Activated naive CD8-positive, alpha-beta T cell treated with anti-CD3 and anti-CD28 coated beads for 36 hours (primary cell): ENCODE data around the gene ZNF319. TPM values are rescaled to one million over a fixed set of nuclear protein-coding genes. Genes with fewer than 3 reads are reported as not detected.

Source experiments
- DNase-seq: peaks from one replicate; pipeline ENCODE4 v3.0.0; 2021
- H3K27ac Mint-ChIP-seq: one replicate; pipeline ENCODE4 v1.8.0; 2022; ENCODE audit warnings: mild to moderate bottlenecking, moderate library complexity, mixed read lengths
- H3K27me3 Mint-ChIP-seq: one replicate; pipeline ENCODE4 v1.8.0; 2022; ENCODE audit warnings: mild to moderate bottlenecking, mixed read lengths
- H3K36me3 Mint-ChIP-seq: one replicate; pipeline ENCODE4 v1.8.0; 2021; ENCODE audit warnings: mild to moderate bottlenecking, mixed read lengths
- H3K4me1 Mint-ChIP-seq: one replicate; pipeline ENCODE4 v1.8.0; 2021; ENCODE audit warnings: mixed read lengths
- H3K4me3 Mint-ChIP-seq: one replicate; pipeline ENCODE4 v1.8.0; 2022; ENCODE audit warnings: mild to moderate bottlenecking, moderate library complexity, mixed read lengths
- H3K9me3 Mint-ChIP-seq: one replicate; pipeline ENCODE4 v1.8.0; 2022; ENCODE audit warnings: mixed read lengths
- total RNA-seq, 2 experiments: library from RNA; stranded (reverse); gene quantifications; one replicate each; pipeline ENCODE4 v1.2.3, GENCODE V29; 2021

Gene ZNF319
- total RNA-seq, 2 experiments from 2014 or later, result 6.8 to 7.2 TPM

GRCh38 chr16:58040945-58041627, 40.6 kb upstream of the ZNF319 start:
- Mint-ChIP-seq H3K36me3 (no peaks in the 10 kb centered on the region), H3K4me3 (no peak overlapping the region), H3K27me3 (no peaks in the 10 kb centered on the region), H3K4me1 (no peaks in the 10 kb centered on the region), H3K27ac (no peak overlapping the region), H3K9me3 (no peaks in the 10 kb centered on the region)
- DNase-seq, result no peak

GRCh38 chr16:58040496-58040846, 40.0 kb upstream of the ZNF319 start:
- no peaks in the 10 kb centered on the region for H3K36me3 Mint-ChIP-seq
- no peaks in the 10 kb centered on the region for H3K27me3 Mint-ChIP-seq
- H3K27ac Mint-ChIP-seq, result no peak overlapping the region
- H3K9me3 Mint-ChIP-seq, result no peaks in the 10 kb centered on the region
- H3K4me1 Mint-ChIP-seq, result no peaks in the 10 kb centered on the region
- no peak for DNase-seq
- H3K4me3 Mint-ChIP-seq, result no peak overlapping the region

DNA sequence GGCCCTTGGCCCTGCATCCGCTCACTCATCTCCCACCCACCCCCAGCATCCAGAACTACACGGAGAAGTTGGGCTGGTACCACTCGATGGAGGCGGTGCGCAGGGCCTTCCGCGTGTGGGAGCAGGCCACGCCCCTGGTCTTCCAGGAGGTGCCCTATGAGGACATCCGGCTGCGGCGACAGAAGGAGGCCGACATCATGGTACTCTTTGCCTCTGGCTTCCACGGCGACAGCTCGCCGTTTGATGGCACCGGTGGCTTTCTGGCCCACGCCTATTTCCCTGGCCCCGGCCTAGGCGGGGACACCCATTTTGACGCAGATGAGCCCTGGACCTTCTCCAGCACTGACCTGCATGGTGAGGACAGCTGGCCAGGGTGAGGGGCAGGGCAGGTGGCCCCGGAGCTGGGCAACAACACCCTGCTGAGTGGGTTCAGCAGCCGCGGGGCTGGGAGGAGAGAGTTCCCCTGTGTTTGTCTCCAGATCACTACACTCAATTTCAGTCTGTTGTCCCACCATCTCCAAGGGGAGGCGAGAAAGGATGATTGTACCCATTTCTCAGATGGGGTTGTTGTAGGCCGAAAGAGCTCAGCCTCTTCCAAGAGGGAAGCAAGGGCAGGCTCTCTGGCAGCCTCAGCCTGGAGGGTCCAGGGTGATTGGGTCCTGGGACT, 39.5 kb upstream of the ZNF319 start:
- Mint-ChIP-seq H3K36me3 (no peaks in the 10 kb centered on the region), H3K27me3 (no peaks in the 10 kb centered on the region), H3K27ac (no peak overlapping the region), H3K4me3 (no peak overlapping the region), H3K4me1 (no peaks in the 10 kb centered on the region), H3K9me3 (no peaks in the 10 kb centered on the region)
- DNase-seq, result no peak

GRCh38 chr16:58038219-58038641, 37.8 kb upstream of the ZNF319 start:
- Mint-ChIP-seq H3K36me3 (no peaks in the 10 kb centered on the region), H3K4me3 (no peak overlapping the region), H3K27me3 (no peaks in the 10 kb centered on the region), H3K4me1 (no peaks in the 10 kb centered on the region), H3K27ac (no peak overlapping the region), H3K9me3 (no peaks in the 10 kb centered on the region)
- no peak for DNase-seq

- H3K27ac Mint-ChIP-seq, result no peak overlapping the region
- no peaks in the 10 kb centered on the region for H3K36me3 Mint-ChIP-seq
- H3K9me3 Mint-ChIP-seq, result no peaks in the 10 kb centered on the region
- no peak overlapping the region for H3K4me3 Mint-ChIP-seq
- DNase-seq, result no peak
- H3K27me3 Mint-ChIP-seq, result no peaks in the 10 kb centered on the region
- H3K4me1 Mint-ChIP-seq, result no peaks in the 10 kb centered on the region
These were observed 37.0 kb upstream of the ZNF319 start for GRCh38 chr16:58037365-58038057.

DNA sequence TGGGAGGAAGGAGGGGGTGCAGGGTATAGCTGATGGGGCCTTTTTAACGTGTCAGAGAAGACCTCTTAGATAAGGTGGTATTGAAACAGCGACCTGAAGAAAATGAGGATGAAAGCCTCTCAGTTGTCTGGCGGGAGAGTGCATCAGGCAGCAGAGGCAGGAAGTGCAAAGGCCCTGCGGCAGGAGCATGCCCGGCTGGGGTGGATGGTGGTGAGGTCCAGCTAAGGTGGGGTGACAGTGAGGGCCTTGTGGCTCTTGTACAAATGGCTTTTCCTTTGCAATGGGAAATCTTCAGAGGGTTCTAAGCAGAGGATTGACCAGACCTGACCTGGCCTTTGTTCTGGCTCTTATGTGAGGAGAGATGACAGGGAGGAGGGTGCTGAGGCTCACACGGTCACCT, 36.5 kb upstream of the ZNF319 start:
- DNase-seq, result no peak

DNA sequence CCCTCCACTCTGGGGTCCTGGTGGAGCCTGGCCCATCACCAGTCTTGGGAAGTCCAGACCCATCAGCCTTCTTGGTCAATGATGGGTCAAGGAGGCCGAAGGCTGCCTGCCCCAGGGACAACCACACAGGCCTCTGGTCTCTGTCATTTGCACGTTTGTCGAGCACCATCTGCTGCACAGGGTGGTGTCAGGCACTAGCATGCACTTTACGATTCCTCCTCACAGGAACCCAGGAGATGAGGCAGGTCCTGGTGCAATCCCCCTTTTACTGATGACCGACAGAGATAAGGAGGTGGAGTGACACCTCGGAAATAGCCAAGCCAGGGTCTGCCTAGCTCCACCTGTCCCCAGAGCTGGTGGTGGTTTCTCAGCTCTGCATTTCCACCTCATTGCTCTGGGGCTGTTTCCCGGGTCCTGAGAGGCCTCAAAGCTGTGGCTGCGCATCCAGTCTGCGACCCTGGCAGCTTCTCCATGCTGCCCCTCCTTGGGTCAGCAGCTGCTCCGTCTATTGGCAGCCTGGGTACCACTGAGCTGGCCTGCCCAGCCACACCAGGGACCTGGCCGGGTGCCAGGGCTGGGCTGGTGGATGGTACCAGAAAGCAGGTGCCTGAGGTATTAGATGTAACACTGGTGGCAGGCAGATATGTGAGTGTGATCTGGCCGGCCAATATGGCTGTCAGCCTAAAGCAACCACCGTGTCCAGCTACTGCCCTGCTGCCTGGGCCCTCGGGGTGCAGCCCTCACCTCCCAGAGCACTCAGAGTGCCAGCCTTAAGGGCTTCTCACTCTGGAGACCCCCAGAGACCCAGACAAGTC, 35.1 kb upstream of the ZNF319 start:
- DNase-seq, result no peak
- H3K27me3 Mint-ChIP-seq, result no peaks in the 10 kb centered on the region
- H3K4me1 Mint-ChIP-seq, result no peaks in the 10 kb centered on the region
- no peak overlapping the region for H3K4me3 Mint-ChIP-seq
- no peaks in the 10 kb centered on the region for H3K9me3 Mint-ChIP-seq
- no peak overlapping the region for H3K27ac Mint-ChIP-seq
- no peaks in the 10 kb centered on the region for H3K36me3 Mint-ChIP-seq

More for the DNA sequence above, 36.5 kb upstream of the ZNF319 start:
- no peak overlapping the region for H3K27ac Mint-ChIP-seq
- no peaks in the 10 kb centered on the region for H3K36me3 Mint-ChIP-seq
- H3K4me3 Mint-ChIP-seq, result no peak overlapping the region
- no peaks in the 10 kb centered on the region for H3K4me1 Mint-ChIP-seq
- H3K9me3 Mint-ChIP-seq, result no peaks in the 10 kb centered on the region
- no peaks in the 10 kb centered on the region for H3K27me3 Mint-ChIP-seq

- Mint-ChIP-seq H3K4me1 (no peaks in the 10 kb centered on the region), H3K27ac (no peak overlapping the region), H3K36me3 (no peaks in the 10 kb centered on the region), H3K27me3 (no peaks in the 10 kb centered on the region), H3K9me3 (no peaks in the 10 kb centered on the region), H3K4me3 (no peak overlapping the region)
- no peak for DNase-seq
These were observed 34.3 kb upstream of the ZNF319 start for GRCh38 chr16:58034774-58035173.

GRCh38 chr16:58034128-58034685, 33.7 kb upstream of the ZNF319 start:
- H3K36me3 Mint-ChIP-seq, result no peaks in the 10 kb centered on the region

GRCh38 chr16:58032710-58033293, 32.3 kb upstream of the ZNF319 start:
- Mint-ChIP-seq H3K4me3 (no peak overlapping the region), H3K9me3 (no peaks in the 10 kb centered on the region), H3K36me3 (no peaks in the 10 kb centered on the region), H3K27me3 (peaks cover 3% of the 10 kb centered on the region), H3K27ac (no peak overlapping the region), H3K4me1 (no peaks in the 10 kb centered on the region)
- DNase-seq, result no peak

More at GRCh38 chr16:58034128-58034685, 33.7 kb upstream of the ZNF319 start:
- Mint-ChIP-seq H3K4me1 (no peaks in the 10 kb centered on the region), H3K9me3 (no peaks in the 10 kb centered on the region), H3K4me3 (no peak overlapping the region), H3K27ac (no peak overlapping the region), H3K27me3 (no peaks in the 10 kb centered on the region)
- DNase-seq, result no peak

DNA sequence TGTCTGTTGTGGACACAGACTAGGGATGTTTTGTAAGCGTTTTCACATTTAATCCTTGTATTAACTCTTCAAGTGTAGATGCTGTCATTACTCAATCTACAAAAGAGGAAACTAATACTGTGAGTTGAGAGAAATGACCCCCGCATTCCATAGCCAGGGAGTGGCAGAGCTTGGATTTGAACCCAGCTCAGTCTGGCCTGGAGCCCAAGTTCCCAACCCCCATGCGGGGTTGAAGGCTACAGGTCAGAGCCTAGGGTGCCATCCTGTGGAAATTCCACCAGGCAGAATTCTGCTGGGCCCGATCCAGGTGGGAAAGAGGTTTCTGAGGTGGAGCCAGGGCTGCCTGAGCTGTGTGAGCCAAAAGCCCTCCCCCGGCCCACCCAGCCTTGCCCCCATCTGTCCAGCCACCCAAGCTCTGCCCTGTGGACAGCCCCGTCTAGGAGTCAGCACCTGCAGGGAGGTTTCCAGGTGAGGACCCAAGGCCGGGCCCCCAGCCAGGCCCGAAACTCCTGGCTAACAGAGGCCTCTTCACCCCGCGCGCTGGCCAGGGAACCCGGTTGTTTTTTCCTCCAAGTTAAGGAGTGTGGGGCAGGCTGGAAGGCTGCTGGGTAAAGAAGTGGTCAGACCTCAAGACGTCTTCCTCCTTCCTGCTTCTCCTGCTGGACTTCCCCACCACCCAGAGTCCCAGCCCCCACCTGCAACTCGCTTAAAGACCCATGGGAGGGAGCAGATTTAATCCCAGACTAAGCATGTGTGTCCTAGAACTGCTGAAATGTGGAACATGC, 30.7 kb upstream of the ZNF319 start:
- Mint-ChIP-seq H3K9me3 (no peaks in the 10 kb centered on the region), H3K4me1 (no peaks in the 10 kb centered on the region), H3K27me3 (peaks cover 7% of the 10 kb centered on the region), H3K27ac (no peak overlapping the region), H3K36me3 (no peaks in the 10 kb centered on the region), H3K4me3 (no peak overlapping the region)
- DNase-seq, result no peak

GRCh38 chr16:58030136-58030840, 29.8 kb upstream of the ZNF319 start:
- Mint-ChIP-seq H3K4me1 (no peaks in the 10 kb centered on the region), H3K9me3 (no peaks in the 10 kb centered on the region), H3K36me3 (no peaks in the 10 kb centered on the region), H3K27me3 (peaks cover 7% of the 10 kb centered on the region), H3K4me3 (no peak overlapping the region), H3K27ac (no peak overlapping the region)
- DNase-seq, result no peak

- Mint-ChIP-seq H3K27me3 (peaks cover 13% of the 10 kb centered on the region), H3K27ac (no peak overlapping the region), H3K4me3 (no peak overlapping the region), H3K9me3 (no peaks in the 10 kb centered on the region), H3K36me3 (no peaks in the 10 kb centered on the region), H3K4me1 (peaks cover 6% of the 10 kb centered on the region)
- no peak for DNase-seq
These were observed 28.9 kb upstream of the ZNF319 start for GRCh38 chr16:58029410-58029809.
